Neural cell (in vitro differentiated cells): Measurements from ENCODE around the gene NME3.

ENCODE experiments used
- CTCF ChIP-seq: fragments of 450-650 bp; IDR thresholded peaks from 2 replicates; pipeline ENCODE4 v1.5.1; 2014; ENCODE audit warnings: antibody characterized with exemption, mild to moderate bottlenecking, moderate library complexity; ENCODE audit not compliant: poor library complexity, severe bottlenecking
- EP300 ChIP-seq: fragments of 450-650 bp; conservative IDR thresholded peaks from 2 replicates; pipeline ENCODE4 v1.6.1; 2014; ENCODE audit warnings: antibody characterized with exemption, mild to moderate bottlenecking, moderate library complexity; ENCODE audit not compliant: poor library complexity, severe bottlenecking
- EZH2 ChIP-seq: fragments of 200-600, 300-800 bp; shearing (Covaris generic), sonication (generic); IDR thresholded peaks from 2 replicates; pipeline ENCODE4 v1.6.1; 2014; ENCODE audit warnings: antibody characterized with exemption, low read length, borderline replicate concordance, mild to moderate bottlenecking; ENCODE audit not compliant: insufficient read depth, poor library complexity, severe bottlenecking
- POLR2AphosphoS5 ChIP-seq: IDR thresholded peaks from 2 replicates; pipeline ENCODE4 v1.6.1; 2012
- RAD21 ChIP-seq: fragments of 450-650 bp; conservative IDR thresholded peaks from 2 replicates; pipeline ENCODE4 v1.6.1; 2014; ENCODE audit warnings: antibody characterized with exemption, mild to moderate bottlenecking, moderate library complexity
- REST ChIP-seq: IDR thresholded peaks from 2 replicates; pipeline ENCODE4 v1.6.1; 2012; ENCODE audit warnings: borderline replicate concordance
- SMC3 ChIP-seq: fragments of 450-650 bp; conservative IDR thresholded peaks from 2 replicates; pipeline ENCODE4 v1.6.1; 2014; ENCODE audit warnings: antibody characterized with exemption, mild to moderate bottlenecking, moderate library complexity; ENCODE audit not compliant: poor library complexity

GRCh38 chr16:1774448-1774780, 3.1 kb upstream of the NME3 start:
- TF ChIP-seq POLR2AphosphoS5 = no peak
- no peak for TF ChIP-seq CTCF
- TF ChIP-seq RAD21 = no peak
- no peak for TF ChIP-seq REST
- TF ChIP-seq EZH2 = no peak
- no peak for TF ChIP-seq SMC3
- no peak for TF ChIP-seq EP300
